DOHH2 (cell line): ENCODE data around the gene NEGR1.

Experiments
- H3F3A ChIP-seq: fragments of 200-600 bp; sonication (generic), shearing (Covaris generic); 2 replicates; pipeline ENCODE4 v1.6.0; 2016; ENCODE audit warnings: antibody characterized with exemption, mild to moderate bottlenecking; ENCODE audit not compliant: control insufficient read depth, insufficient read depth
- H3K27ac ChIP-seq: fragments of 200-600 bp; sonication (generic); 2 replicates; pipeline ENCODE4 v1.5.1; 2014; ENCODE audit warnings: low read depth, mild to moderate bottlenecking, low read length, moderate library complexity
- H3K27me3 ChIP-seq: fragments of 200-600 bp; sonication (generic); 2 replicates; pipeline ENCODE4 v1.6.1; 2014; ENCODE audit warnings: mild to moderate bottlenecking, low read length, mixed read lengths; ENCODE audit not compliant: control insufficient read depth
- H3K36me3 ChIP-seq: fragments of 200-600 bp; sonication (generic); 2 replicates; pipeline ENCODE4 v1.6.1; 2014; ENCODE audit warnings: mild to moderate bottlenecking, low read length, moderate library complexity, mixed read lengths; ENCODE audit not compliant: control insufficient read depth
- H3K4me1 ChIP-seq: fragments of 200-600 bp; sonication (generic); 2 replicates; pipeline ENCODE4 v1.6.1; 2014; ENCODE audit warnings: mild to moderate bottlenecking, low read length, mixed read lengths; ENCODE audit not compliant: control insufficient read depth
- H3K4me2 ChIP-seq: fragments of 200-600 bp; sonication (generic); 2 replicates; pipeline ENCODE4 v1.6.0; 2014; ENCODE audit warnings: mild to moderate bottlenecking, low read length, moderate library complexity
- H3K4me3 ChIP-seq: fragments of 200-600 bp; sonication (generic); 2 replicates; pipeline ENCODE4 v1.5.1; 2014; ENCODE audit warnings: mild to moderate bottlenecking, low read length, mixed read lengths
- H3K79me2 ChIP-seq: fragments of 200-600 bp; sonication (generic); 2 replicates; pipeline ENCODE4 v1.6.1; 2014; ENCODE audit warnings: mild to moderate bottlenecking, low read length, mixed read lengths; ENCODE audit not compliant: control insufficient read depth
- H3K9me2 ChIP-seq: fragments of 200-600 bp; sonication (generic); replicated peaks from 2 replicates; pipeline ENCODE4 v1.6.1; 2014; ENCODE audit warnings: mild to moderate bottlenecking, low read length, mixed read lengths; ENCODE audit not compliant: control insufficient read depth
- H3K9me3 ChIP-seq: fragments of 200-600 bp; sonication (generic); 2 replicates; pipeline ENCODE4 v1.6.1; 2014; ENCODE audit warnings: antibody characterized with exemption, low read length, mixed read lengths; ENCODE audit not compliant: control insufficient read depth, insufficient read depth
- H4K20me1 ChIP-seq: fragments of 200-600 bp; sonication (generic); 2 replicates; pipeline ENCODE4 v1.6.0; 2014; ENCODE audit warnings: low read depth, mild to moderate bottlenecking, antibody characterized with exemption, low read length, moderate library complexity; ENCODE audit not compliant: control insufficient read depth, insufficient read depth
- EZH2phosphoT487 ChIP-seq: fragments of 200-600 bp; sonication (generic); IDR thresholded peaks from 2 replicates; pipeline ENCODE4 v1.6.1; 2017; ENCODE audit warnings: borderline replicate concordance, mild to moderate bottlenecking, antibody characterized with exemption, low read length, moderate library complexity, mixed read lengths
- TF ChIP-seq, protein P1 (sequence below): fragments of 200-600 bp; sonication (generic); IDR thresholded peaks from one replicate; pipeline ENCODE4 v1.5.1; 2014; ENCODE audit warnings: antibody characterized with exemption, mild to moderate bottlenecking, low read depth, low read length; ENCODE audit not compliant: poor library complexity, severe bottlenecking

Gene NEGR1

DNA sequence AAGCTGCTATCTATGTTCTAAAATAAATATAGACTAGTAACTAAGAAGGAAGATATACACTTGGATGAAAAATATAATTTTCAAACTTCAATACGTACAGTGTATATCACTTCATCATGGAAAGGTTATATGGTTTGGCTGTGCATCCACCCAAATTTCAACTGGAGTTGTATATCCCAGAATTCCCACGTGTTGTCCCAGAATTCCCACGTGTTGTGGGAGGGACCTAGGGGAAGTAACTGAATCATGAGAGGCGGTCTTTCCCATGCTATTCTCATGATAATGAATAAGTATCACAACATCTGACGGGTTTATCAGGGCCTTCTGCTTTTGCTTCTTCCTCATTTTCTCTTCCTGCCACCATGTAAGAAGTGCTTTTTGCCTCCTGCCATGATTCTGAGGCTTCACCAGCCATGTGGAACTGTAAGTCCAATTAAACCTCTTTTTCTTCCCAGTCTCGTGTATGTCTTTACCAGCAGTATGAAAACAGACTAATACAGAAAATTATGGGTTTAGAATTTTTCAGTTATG is 10.7 kb downstream of the NEGR1 start:
- Histone ChIP-seq H3K27ac (no peak overlapping the region), H3F3A (no peaks in the 10 kb centered on the region), H3K27me3 (no peaks in the 10 kb centered on the region), H3K4me1 (no peaks in the 10 kb centered on the region), H3K4me2 (no peak overlapping the region), H4K20me1 (no peaks in the 10 kb centered on the region), H3K79me2 (no peaks in the 10 kb centered on the region), H3K9me3 (no peaks in the 10 kb centered on the region), H3K4me3 (no peak overlapping the region), H3K36me3 (no peaks in the 10 kb centered on the region), H3K9me2 (no peaks in the 10 kb centered on the region)
- no peak for TF ChIP-seq EZH2phosphoT487
- TF ChIP-seq, protein P1, sequence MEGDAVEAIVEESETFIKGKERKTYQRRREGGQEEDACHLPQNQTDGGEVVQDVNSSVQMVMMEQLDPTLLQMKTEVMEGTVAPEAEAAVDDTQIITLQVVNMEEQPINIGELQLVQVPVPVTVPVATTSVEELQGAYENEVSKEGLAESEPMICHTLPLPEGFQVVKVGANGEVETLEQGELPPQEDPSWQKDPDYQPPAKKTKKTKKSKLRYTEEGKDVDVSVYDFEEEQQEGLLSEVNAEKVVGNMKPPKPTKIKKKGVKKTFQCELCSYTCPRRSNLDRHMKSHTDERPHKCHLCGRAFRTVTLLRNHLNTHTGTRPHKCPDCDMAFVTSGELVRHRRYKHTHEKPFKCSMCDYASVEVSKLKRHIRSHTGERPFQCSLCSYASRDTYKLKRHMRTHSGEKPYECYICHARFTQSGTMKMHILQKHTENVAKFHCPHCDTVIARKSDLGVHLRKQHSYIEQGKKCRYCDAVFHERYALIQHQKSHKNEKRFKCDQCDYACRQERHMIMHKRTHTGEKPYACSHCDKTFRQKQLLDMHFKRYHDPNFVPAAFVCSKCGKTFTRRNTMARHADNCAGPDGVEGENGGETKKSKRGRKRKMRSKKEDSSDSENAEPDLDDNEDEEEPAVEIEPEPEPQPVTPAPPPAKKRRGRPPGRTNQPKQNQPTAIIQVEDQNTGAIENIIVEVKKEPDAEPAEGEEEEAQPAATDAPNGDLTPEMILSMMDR: no peak

DNA sequence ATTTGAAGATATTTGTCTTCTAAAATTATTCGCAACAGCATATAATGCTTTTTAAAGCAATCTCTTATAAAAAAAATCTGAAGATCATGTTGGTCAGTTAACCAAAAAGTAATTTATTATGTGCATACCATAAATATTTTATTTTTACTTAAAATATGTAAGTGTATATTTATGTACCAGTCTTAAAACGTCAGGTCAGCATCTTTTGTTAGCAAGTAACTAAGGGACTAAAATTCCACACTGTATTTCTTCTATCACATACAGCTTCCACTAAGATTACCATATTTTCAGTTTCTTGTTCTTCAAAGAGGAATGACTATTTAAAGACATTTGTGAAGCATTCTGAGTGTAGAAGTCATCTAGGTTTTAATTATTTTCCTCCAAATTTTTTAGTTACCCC is 19.6 kb downstream of the NEGR1 start:
- Histone ChIP-seq H3K4me2 (no peak overlapping the region), H4K20me1 (no peaks in the 10 kb centered on the region), H3K79me2 (no peaks in the 10 kb centered on the region), H3K9me3 (no peaks in the 10 kb centered on the region), H3K27me3 (no peaks in the 10 kb centered on the region), H3K9me2 (no peaks in the 10 kb centered on the region), H3K4me1 (no peaks in the 10 kb centered on the region), H3K36me3 (no peaks in the 10 kb centered on the region), H3K27ac (no peak overlapping the region), H3K4me3 (no peak overlapping the region), H3F3A (no peaks in the 10 kb centered on the region)
- TF ChIP-seq, protein P1: no peak
- no peak for TF ChIP-seq EZH2phosphoT487

DNA sequence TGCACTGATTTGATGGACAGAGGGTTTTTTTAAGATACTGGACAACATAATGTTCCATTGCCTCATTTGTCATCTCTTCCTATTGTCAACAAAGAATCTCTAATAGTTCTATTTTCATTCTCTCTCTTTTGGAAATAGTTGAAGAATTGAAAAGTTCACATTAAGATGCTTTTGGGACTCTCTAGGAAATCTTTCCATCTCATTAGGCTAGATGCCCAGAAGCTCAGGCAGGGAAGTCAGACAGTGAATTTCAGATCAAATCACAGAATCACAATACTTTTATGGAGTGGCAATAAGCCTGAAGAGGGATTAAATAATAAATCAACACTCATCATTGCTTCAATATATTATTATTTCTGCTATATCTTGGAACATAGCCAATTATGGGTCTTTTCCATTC is 29.2 kb downstream of the NEGR1 start:
- H3F3A ChIP-seq: no peaks in the 10 kb centered on the region

More for the DNA sequence above, 29.2 kb downstream of the NEGR1 start:
- no peak for TF ChIP-seq EZH2phosphoT487
- TF ChIP-seq, protein P1: no peak
- Histone ChIP-seq H3K9me3 (no peaks in the 10 kb centered on the region), H3K9me2 (no peaks in the 10 kb centered on the region), H3K4me1 (no peaks in the 10 kb centered on the region), H3K27ac (no peak overlapping the region), H3K36me3 (no peaks in the 10 kb centered on the region), H4K20me1 (no peaks in the 10 kb centered on the region), H3K4me3 (no peak overlapping the region), H3K27me3 (no peaks in the 10 kb centered on the region), H3K79me2 (no peaks in the 10 kb centered on the region), H3K4me2 (no peak overlapping the region)
